Stimulated activated CD8-positive, alpha-beta memory T cell treated with anti-CD3 and anti-CD28 coated beads, Interleukin-12 subunit alpha, Interleukin-12 subunit beta, amount 100 ng/mL, for 24 hours (primary cell): ENCODE measurements around the gene PLPPR2.
"Not testable (repeated sequence)": the region's sequence is repeated elsewhere in the genome, so short reads cannot be mapped to it uniquely, and the experiment has no call there.

Source experiments
- DNase-seq: peaks from one replicate; pipeline ENCODE4 v3.0.0-alpha.2; 2020; ENCODE audit errors: extremely low read depth

The PLPPR2 gene, protein sequence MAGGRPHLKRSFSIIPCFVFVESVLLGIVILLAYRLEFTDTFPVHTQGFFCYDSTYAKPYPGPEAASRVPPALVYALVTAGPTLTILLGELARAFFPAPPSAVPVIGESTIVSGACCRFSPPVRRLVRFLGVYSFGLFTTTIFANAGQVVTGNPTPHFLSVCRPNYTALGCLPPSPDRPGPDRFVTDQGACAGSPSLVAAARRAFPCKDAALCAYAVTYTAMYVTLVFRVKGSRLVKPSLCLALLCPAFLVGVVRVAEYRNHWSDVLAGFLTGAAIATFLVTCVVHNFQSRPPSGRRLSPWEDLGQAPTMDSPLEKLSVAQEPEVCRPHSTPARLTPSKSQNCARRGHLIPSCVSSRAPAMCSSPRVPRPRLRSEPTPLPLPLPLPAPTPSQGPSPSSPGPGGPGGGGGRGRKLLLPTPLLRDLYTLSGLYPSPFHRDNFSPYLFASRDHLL

DNA sequence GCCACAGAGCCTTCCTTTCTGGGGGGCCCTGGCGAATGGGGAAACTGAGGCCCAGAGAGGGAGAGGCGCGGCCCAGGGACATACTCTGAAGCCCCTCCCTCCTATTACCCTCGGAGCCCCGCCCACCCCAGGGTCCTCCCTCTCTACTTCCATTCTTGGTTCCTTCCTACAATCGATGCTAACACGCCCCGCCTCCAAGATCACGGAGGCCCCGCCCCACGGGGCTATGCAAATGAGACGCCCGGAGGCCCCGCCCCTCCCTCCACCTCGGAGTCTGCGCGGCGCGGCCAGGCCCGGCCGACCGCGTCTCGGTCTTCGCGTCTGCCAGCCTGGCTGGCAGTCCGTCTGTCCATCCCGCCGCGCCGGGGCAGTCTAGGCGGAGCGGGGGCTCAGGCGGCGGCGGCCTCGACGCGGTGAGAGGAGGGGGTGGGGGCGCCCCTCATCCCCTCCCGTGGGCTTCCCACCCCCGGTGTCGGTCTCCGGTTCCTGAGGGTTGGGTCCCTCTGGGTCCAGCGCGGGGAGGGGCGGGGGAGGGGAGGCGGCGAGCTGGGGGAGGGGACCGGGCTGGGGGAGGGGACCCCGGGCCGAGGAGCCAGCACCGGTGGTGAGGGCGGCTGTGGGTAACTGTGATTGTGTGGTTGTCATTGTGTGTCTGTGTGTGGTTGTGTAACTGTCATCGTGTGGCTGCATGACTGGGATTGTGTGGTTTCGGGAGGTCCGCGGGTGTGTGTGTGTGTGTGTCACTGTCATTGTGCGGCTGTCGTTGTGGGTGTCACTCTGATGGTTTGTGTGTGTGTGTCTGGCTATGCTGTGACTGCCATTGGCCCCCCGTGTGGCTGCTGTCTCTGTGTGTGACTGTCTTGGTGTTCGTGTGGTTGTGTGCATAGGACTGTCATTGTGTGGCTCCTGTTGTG is at the start of gene PLPPR2:
PLPPR2 (plus strand) TSS at position 273 of the 914 bp plus-strand sequence. CDS start 2,242 bp downstream, outside the sequence.
- peak; percentile 58 for DNase-seq

DNA sequence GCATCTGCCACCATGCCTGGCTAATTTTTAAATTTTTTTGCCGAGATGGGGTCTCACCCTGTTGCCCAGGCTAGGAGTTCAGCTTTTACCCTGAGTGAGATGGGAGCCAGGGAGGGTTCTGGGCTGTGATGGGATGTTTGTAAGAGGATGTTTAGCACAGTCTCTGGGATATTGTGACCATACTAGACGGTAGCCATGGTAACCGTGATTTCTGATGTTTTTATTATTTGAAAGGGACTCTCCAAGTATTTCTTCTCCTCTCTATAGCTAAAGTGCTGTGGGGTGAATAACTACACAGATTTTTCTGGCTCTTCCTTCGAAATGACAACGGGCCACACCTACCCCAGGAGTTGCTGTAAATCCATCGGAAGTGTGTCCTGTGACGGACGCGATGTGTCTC is 48.9 kb upstream of the PLPPR2 start:
- DNase-seq, result no peak

DNA sequence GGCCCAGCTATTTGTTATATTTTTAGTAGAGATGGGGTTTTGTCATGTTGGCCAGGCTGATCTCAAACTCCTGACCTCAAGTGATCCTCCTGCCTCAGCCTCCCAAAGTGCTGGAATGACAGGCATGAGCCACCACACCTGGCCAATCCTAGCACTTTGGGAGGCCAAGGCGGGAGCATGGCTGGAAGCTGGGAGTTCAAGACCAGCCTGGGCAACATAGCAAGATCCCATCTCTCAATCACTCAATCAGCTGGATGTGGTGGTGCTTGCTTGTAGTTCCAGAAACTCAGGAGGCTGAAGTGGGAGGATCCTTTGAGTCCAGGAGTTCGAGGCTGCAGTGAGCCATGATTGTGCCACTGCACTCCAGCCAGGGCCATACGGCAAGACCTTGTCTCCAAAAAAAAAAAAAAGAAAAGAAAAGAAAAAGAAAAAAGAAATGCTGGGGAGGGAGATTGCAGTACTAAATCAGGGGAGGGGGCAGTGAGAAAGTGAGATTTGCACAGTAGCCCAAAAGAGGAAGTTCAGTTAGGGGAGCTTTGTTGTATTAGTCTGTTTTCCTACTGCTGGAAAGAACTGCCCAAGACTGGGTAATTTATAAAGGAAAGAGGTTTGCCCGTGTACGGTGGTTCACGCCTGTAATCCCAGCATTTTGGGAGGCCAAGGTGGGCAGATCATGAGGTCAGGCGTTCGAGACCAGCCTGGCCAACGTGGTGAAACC is 34.8 kb upstream of the PLPPR2 start:
- DNase-seq, result not testable (repeated sequence)

DNA sequence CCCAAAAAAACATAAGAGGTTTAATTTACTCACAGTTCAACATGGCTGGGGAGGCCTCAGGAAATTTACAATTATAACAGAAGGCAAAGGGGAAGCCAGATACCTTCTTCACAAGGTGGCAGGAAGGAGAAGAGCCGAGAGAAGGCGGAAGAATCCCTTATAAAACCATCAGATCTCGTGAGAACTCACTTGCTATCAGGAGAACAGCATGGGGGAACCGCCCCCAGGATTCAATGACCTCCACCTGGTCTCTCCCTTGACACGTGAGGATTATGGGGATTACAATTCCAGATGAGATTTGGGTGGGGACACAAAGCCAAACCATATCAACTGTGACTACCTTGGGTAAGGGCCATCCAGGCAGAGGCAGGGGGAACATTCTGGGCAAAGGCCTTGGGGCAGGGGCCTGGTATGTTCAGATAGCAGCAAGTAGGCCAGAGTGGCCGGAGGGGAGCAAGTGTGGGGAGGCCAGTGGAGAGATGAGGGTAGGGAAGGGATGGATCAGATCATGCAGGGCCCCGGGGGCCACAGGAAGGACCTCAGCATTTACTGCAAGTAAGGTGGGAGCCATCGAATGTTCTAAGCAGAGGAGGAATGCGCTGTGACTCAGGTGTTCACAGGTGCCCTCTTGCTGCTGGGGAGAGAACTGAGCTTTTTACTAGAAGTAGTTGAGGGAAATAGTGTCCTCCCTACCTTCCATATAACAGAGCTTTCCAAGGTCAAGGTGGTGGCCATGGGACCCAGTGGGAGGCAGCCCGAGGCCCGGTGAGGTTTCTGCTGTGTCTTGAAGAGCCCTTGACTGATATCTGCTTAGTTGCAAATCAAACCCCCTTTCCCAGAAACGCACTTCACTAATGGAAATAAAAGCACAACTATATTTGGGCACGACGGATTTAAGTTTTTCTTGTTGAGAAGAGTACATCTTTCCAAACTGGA is 33.8 kb upstream of the PLPPR2 start:
- DNase-seq, result no peak

DNA sequence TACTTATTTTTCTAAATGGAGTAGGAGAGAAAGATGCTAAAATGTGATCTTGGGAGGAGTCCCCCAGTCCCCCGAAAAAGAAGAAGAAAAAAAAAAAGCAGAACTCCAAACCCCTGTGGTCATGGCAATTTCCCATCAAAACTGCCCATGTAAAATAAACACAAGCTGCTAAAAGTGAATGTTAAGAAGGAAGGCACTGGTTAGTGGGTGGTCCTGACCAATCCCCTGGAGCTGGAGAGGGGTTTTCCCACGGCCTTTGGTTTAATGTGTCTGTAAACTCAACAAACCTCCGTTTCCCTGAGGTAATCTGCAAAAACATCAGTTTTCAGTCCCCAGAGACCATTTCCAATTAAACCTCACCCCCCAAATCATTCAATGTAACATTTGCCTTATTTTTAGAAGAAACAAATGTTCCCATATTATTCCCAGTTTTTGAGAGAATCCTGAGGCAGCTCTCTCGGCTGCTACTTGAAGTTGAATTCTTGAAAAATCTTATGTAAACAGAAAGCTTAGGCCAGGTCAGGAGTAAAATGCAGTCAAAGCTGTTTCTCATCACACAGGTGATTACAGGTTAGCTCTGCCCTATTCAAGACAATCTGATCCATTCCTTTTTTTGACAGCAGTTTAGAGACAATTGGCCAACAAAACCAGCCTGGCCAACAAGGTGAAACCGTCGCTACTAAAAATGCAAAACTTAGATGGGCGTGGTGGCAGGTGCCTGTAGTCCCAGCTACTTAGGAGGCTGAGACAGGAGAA is 32.8 kb upstream of the PLPPR2 start:
- no peak for DNase-seq

DNA sequence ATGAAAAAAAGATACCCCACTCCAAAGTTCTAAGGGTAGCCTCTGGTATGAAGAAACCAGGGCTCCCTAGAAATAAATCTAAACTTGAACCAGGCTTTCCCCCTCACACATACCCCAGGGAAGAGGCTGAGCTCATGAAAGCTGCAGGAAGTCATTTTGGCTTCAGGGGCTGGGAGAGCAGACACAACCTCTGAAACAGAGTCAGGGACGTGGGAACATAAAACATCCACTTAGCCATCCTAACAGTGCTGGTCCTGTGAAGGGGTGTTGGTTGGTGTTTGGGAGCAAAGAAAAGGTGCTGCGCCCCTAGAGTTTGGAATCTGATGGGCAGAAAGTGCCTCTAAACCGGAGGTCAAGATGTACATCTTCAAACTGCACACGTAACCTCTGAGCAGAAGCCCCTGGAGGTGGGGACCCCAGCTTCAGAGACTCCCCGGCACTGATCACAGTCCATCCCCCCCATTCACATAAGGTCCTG is 31.6 kb upstream of the PLPPR2 start:
- no peak for DNase-seq

DNA sequence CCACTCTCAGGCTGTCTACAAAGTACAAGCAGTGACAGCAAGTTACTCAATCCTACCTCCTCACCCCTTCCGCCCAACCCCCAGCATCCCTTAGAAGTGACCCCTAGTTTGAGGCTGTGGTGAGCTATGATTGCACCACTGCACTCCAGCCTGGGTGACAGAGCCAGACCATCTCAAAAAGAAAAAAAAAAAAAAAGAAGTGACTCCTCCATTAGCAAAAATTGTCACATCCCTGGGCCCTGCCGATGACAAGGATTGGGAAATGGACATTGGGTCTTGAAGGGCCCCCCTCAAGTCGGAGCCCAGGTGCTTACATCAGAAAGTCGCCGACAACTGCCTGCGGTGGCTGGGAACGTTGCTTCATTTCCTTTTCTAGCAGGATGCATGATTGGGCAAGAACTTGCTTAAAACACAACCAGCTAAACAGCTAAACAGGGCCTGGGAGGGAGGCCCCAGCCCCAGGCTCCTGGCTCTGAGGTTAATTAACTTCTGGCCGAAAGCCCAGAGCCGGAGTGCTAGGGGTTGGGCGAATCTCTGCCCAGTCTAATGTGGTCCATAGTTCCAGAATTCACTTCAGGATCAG is 31.1 kb upstream of the PLPPR2 start:
- no peak for DNase-seq

DNA sequence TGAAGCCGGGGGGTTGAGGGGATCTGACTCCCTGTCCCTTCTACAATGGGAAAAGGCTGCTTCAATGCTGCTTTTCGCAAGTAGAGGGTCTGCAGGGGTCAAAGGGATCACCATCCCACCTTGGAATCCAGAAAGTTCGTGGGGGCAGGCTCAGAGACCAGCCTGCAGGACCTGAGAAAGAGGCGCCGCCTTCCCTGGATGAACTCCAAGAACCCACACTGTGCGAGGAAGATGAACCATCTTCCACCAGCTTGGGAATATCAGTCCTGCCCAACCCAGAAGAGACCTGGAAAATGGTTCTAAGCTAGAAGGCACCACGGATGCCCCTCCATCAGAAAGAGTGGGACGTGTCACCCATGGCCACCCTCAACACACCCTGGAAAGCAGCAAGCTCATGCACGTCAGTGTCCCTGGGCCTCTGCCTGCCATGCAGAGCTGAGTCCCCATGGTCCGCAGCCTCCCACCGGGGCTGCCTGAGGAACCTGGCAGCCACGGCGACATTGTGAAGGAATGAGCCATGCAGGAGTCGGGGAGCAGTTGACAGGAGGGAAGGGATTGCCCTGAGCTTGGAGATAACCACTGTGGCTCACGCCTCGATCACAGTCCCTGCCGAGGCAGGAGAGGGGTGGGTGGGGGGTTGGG is 30.4 kb upstream of the PLPPR2 start:
- no peak for DNase-seq

DNA sequence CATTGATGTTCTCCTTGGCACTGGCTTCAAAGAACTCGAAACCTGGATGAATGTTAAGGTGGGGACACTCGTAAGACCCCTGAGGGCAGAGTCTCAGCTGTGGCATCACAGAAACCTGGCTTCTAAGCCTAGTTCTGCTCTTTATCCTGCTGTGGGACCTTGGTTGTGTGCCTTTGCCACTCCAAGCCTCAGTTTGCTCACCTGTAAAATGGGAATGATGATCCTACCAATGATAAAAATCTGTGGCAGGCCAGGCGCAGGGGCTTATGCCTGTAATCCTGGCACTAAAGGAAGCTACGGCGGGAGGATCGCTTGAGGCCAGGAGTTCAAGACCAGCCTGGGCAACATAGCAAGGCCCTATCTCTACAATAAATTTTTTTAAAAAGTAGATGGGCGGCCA is 29.7 kb upstream of the PLPPR2 start:
- no peak for DNase-seq

- no peak for DNase-seq
Measured at GRCh38 chr19:11330127-11330526, 25.1 kb upstream of the PLPPR2 start.

DNA sequence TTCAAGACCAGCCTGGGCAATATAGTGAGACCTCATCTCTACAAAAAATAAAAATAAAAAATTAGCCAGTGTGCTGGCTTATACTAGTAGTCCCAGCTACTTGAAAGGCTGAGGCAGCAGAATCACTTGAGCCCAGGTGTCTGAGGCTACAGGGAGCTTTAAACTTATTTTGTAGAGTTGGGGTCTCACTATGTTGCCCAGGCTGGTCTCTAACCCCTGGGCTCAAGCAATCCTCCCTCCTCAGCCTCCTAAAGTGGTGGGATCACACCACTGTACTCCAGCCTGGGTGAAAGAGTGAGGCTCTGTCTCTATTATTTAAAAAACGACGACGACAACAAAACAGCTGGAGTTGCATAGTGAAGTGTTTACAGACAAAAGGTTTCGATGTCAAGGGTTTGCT is 23.7 kb upstream of the PLPPR2 start:
- no peak for DNase-seq

- no peak for DNase-seq
Measured at GRCh38 chr19:11332822-11333221, 22.4 kb upstream of the PLPPR2 start.

- not testable (repeated sequence) for DNase-seq
Measured at GRCh38 chr19:11333838-11334237, 21.4 kb upstream of the PLPPR2 start.

DNA sequence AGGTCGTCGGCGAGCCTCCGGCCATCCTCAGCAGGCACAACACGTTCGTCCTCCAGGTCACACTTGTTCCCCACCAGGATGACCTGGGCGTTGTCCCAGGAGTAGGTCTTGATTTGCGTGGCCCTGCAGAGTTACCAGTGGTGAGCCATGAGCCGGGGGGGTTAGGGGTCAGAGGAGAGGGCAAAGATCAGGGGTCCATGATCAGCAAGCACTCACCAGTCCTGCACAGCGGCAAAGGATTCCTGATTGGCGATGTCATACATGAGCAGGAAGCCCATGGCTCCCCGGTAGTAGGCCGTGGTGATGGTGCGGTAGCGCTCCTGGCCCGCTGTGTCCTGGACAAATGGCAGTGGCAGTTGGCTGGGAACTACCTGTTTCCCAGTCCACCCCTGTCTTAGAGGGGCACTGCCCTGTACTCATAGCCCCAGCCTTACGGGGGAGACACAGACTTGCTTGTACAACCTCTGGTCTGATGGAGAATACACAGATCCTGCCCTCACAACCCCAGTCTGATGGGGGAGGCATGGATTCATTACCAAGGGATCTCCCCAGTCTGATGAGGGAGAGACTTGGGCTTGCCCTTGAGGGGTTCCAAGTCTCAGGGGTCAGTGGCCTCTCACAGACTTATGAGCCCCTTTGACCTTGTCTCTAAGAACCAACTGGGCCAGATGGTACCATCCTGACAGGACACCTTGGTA is 19.6 kb upstream of the PLPPR2 start:
- DNase-seq, result no peak

DNA sequence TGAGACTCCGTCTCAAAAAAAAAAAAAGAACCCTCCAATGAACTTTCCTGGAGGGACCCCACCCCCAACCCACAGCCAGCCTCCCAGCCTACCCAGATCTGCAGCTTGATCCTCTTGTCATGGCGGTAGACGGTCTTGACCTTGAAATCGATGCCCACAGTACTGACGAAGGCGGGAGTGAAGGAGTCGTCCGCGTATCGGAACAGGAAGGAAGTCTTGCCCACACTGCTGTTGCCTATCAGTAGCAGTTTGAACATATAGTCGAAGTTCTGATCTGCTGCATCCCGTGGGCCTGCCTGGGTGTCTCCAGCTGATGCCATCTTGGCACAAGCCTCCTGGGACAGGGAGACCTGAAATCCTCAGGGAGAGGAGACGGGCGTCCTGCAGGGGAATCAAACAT is 18.2 kb upstream of the PLPPR2 start:
- DNase-seq, result no peak

DNA sequence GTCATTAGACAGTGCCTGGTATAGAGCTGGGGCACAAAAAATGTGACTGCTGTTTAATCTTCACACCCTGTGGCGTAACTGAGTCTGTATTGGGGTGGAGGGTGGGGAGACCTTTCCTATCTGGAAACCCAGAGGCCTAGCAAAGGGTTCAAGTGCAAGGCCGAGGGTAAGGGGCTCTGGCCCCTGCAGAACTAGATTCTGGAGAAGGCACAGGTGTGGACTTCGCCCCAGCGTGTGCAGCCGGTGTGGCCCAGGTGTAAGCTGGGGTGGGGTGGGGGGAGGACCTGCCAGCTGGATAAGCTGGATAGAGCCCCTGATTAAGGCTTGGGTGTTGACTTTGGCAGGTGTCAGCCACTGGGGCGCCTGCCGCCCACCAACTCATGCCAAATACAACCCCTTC is 17.1 kb upstream of the PLPPR2 start:
- DNase-seq, result no peak

- DNase-seq, result no peak
Measured at GRCh38 chr19:11338569-11339253, 16.5 kb upstream of the PLPPR2 start.
